Suprapubic skin (tissue), 4 donors: ENCODE results near the gene FBXO10. TPM values are rescaled to one million over a fixed set of nuclear protein-coding genes. Genes with fewer than 3 reads are reported as not detected.
A peak's percentile ranks its signal among the peaks of the same experiment; 100 is the strongest.
"Not testable (repeated sequence)": the region's sequence is repeated elsewhere in the genome, so short reads cannot be mapped to it uniquely, and the experiment has no call there.

Experiments
- DNase-seq, 2 donors: peaks; one replicate each; pipeline ENCODE4 v3.0.0-alpha.2; 2019; ENCODE audit warnings: low spot score in 2 of 2
- H3K27ac ChIP-seq: fragments of 200-600 bp; sonication (generic); one replicate; pipeline ENCODE4 v1.5.1; 2019
- H3K27me3 ChIP-seq: fragments of 200-600 bp; sonication (generic); one replicate; pipeline ENCODE4 v1.5.1; 2019
- H3K36me3 ChIP-seq: fragments of 200-600 bp; sonication (generic); one replicate; pipeline ENCODE4 v1.5.1; 2019
- H3K4me1 ChIP-seq: fragments of 200-600 bp; sonication (generic); one replicate; pipeline ENCODE4 v1.5.1; 2019
- H3K4me3 ChIP-seq: fragments of 200-600 bp; sonication (generic); one replicate; pipeline ENCODE4 v1.5.1; 2019; ENCODE audit warnings: mild to moderate bottlenecking
- H3K9me3 ChIP-seq: fragments of 200-600 bp; sonication (generic); one replicate; pipeline ENCODE4 v1.5.1; 2019
- EP300 ChIP-seq: sonication (generic); formaldehyde crosslinking; IDR thresholded peaks from one replicate; pipeline ENCODE4 v1.6.1; 2017; ENCODE audit warnings: antibody characterized with exemption
- POLR2A ChIP-seq, 2 donors: fragments of 450-650 bp; IDR thresholded peaks; one replicate each; pipeline ENCODE4 v1.6.1; 2017; ENCODE audit warnings: antibody characterized with exemption in 2 of 2, mild to moderate bottlenecking in 2 of 2, moderate library complexity in 2 of 2
- POLR2AphosphoS5 ChIP-seq, 3 donors: sonication (generic); formaldehyde crosslinking; IDR thresholded peaks; one replicate each; pipeline ENCODE4 v1.6.1; 2017; ENCODE audit warnings: antibody characterized with exemption in 3 of 3
- WGBS: methylation state at CpG from one replicate; pipeline ENCODE4 v1.1.5; 2018; 5-methylcytosine and 5-hydroxymethylcytosine counted together
- total RNA-seq, 4 donors: library from RNA; depleted of rRNA; stranded (reverse); fragments of >200 nt; gene quantifications; one replicate each; pipeline ENCODE4 v1.1.0, GENCODE V29; 2016
- TF ChIP-seq, protein P1 (sequence below), 2 donors: fragments of 200-600 bp in 1 of 2; fragments of 450-650 bp in 1 of 2; sonication (generic) in 1 of 2; IDR thresholded peaks; one replicate each; pipeline ENCODE4 v1.5.1; 2016 to 2019; ENCODE audit warnings: antibody characterized with exemption in 2 of 2, mild to moderate bottlenecking in 1 of 2, moderate library complexity in 1 of 2

FBXO10 gene
- total RNA-seq, 4 donors from 2014 or later = 2.7 to 4.7 (median 3.2) TPM

DNA sequence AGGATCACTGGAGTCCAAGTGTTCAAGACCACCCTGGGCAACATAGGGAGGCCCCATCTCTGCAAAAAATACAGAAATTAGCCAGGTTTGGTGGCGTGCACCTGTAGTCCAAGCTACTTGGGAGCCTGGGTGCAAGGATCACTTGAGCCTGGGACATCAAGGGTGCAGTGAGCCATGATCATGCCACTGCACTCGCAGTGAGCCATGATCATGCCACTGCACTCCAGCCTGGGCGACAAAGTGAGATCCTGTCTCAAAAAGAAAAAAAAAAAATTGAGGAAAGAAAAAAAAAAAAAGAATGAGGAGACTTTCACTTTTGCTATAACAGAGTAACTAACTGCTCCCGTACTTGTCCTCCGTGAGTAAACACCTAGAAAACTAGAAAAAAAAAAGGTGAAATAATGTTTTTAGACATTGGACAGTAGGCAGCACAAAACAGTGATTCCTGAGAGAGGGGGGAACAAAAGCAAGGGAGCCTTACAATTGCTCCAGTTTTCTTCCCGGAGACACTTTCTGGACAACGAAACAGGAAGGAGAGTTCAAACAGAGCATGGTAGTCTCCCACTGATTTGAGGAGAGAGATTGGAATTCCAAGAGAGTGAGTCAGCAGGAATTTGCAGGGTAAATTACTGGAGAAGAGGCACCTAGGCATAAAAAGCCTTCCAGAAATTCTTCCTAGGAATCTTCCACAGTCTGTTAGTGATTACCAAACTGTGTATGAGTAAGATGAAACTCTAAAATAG, 104.1 kb downstream of the FBXO10 start:
- Histone ChIP-seq H3K36me3 (no peaks in the 10 kb centered on the region), H3K4me1 (peaks cover 15% of the 10 kb centered on the region), H3K9me3 (peaks cover 6% of the 10 kb centered on the region), H3K27me3 (no peaks in the 10 kb centered on the region), H3K4me3 (peak overlapping the region; percentile 28), H3K27ac (peak overlapping the region; percentile 75)
- WGBS = 12% methylated on average over 7 of the region's 7 CpGs
- DNase-seq = no peak
- TF ChIP-seq POLR2AphosphoS5 (IDR thresholded peaks at IDR 0.05) = no peak
- TF ChIP-seq, protein P1, sequence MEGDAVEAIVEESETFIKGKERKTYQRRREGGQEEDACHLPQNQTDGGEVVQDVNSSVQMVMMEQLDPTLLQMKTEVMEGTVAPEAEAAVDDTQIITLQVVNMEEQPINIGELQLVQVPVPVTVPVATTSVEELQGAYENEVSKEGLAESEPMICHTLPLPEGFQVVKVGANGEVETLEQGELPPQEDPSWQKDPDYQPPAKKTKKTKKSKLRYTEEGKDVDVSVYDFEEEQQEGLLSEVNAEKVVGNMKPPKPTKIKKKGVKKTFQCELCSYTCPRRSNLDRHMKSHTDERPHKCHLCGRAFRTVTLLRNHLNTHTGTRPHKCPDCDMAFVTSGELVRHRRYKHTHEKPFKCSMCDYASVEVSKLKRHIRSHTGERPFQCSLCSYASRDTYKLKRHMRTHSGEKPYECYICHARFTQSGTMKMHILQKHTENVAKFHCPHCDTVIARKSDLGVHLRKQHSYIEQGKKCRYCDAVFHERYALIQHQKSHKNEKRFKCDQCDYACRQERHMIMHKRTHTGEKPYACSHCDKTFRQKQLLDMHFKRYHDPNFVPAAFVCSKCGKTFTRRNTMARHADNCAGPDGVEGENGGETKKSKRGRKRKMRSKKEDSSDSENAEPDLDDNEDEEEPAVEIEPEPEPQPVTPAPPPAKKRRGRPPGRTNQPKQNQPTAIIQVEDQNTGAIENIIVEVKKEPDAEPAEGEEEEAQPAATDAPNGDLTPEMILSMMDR (IDR thresholded peaks at IDR 0.05) = no peak
- no peak for TF ChIP-seq POLR2A (IDR thresholded peaks at IDR 0.05)
- TF ChIP-seq EP300 = no peak

DNA sequence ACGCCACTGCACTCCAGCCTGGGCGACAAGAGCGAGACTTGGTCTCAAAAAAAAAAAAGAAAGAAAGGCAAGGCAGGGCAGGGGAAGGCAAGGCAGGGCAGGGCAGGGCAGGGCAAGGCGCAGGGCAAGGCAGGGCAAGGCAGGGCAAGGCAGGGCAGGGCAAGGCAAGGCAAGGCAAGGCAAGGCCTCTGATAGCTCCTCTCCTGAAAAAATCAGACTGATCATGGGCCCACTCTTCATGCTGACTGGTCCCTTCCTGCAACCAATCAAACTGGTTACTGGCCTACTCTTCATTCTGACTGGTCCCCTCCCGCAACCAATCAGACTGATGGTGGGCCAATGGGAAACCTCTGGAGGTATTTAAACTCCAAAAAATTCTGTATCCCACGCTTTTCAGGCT, 107.6 kb downstream of the FBXO10 start:
- Histone ChIP-seq H3K27ac (no peak overlapping the region), H3K4me3 (no peak overlapping the region), H3K9me3 (no peaks in the 10 kb centered on the region), H3K4me1 (peaks cover 32% of the 10 kb centered on the region), H3K27me3 (no peaks in the 10 kb centered on the region), H3K36me3 (no peaks in the 10 kb centered on the region)
- WGBS = 92% methylated on average over 6 of the region's 6 CpGs
- DNase-seq = no peak
- no peak for TF ChIP-seq POLR2AphosphoS5 (IDR thresholded peaks at IDR 0.05)
- no peak for TF ChIP-seq POLR2A (IDR thresholded peaks at IDR 0.05)
- TF ChIP-seq, protein P1 (IDR thresholded peaks at IDR 0.05) = no peak
- no peak for TF ChIP-seq EP300

DNA sequence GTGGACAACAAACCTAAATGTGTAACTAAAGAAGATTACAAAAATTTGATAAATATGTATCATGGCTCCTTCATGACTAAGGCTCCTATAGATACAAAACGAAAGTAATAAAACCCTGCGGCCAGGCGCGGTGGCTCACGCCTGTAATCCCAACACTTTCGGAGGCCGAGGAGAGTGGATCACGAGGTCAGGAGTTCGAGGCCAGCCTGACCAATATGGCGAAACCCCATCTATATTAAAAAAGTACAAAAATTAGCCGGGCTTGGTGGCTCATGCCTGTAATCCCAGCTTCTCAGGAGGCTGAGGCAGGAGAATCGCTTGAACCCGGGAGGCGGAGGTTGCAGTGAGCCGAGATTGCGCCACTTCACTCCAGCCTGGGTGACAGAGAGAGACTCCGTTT, 108.7 kb downstream of the FBXO10 start:
- not testable (repeated sequence) for H3K9me3 ChIP-seq, DNase-seq, H3K36me3 ChIP-seq, H3K27ac ChIP-seq, H3K27me3 ChIP-seq, H3K4me3 ChIP-seq
- WGBS = 93% methylated on average over 17 of the region's 17 CpGs
- H3K4me1 ChIP-seq = peaks cover 39% of the 10 kb centered on the region

DNA sequence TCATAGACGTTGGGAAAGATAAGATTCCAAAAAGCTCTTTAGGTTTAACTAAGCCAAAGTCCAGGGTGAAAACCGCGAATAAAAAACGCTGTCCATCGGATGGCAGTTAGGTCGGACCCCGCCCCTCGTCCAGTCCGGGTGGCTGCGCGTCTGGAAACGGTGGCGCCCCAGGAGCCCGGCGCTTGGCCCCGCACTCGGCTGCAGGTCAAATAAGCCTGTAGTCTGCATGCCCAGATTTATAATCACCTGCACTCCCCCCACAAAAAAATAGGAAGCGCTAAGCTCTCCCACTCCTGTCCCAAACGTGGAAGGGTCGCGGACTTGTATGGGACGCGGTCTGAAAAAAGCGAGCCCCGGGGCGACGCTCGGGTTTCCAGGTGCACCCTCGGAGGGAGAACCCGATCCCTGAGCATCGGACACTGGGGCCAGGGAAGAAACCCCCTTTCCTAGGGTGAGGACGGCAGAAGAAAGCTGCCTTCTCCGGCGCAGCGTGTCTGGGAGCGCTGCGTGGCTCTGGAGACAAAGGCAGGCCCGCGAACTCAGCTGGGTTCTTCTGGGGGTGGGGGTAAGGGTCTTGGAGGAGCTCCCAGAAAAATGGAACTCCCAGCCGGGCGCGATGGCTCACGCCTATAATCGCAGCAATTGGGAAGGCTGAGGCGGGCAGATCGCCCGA, 110.0 kb downstream of the FBXO10 start:
- 0% methylated on average over 19 of the region's 47 CpGs for WGBS
- peaks cover 42% of the 10 kb centered on the region for H3K4me1 ChIP-seq
- H3K36me3 ChIP-seq = no peaks in the 10 kb centered on the region
- no peaks in the 10 kb centered on the region for H3K27me3 ChIP-seq
- H3K9me3 ChIP-seq = no peaks in the 10 kb centered on the region
- peak; percentile 86 to 90 for DNase-seq
- peak overlapping the region; percentile 79 for H3K4me3 ChIP-seq
- H3K27ac ChIP-seq = peak overlapping the region; percentile 98
- no peak for TF ChIP-seq EP300
- TF ChIP-seq POLR2A (IDR thresholded peaks at IDR 0.05) = no peak

DNA sequence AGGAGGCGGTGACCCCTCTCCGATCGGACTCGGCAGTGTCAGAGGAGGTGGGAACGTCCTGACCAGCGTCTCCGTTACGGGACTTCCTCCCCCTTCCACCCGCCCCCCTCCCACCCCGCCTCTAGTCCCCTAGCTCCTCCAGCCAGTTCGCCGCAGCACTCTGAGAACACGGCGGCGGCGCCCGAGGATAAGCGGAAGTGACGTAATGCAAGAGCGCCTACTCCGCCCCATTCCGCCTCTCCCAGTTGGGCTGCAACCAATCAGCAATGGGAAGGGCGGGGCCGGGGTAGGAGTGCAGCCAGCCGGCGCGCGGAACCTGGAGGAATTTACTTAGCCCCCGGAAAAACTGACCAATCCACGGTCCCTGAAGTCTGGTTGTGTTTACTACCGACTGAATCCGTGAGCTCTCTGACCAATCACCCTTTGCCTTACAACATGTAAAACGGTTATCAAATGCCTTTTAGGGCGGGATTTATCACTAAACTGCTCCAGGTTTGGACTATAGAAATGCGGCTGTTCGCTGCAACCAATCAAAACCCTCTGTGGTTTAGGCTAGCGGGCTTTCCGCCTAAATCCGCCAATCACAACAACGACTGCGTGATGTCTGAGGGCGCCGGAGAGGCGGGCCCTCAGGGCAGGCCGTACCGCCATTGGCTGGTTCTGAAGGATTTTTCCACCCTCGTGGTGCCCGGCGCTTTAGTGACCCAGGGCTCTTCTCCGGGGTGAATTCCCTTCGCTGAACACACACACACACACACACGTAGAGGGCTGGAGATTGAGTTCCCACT, 110.7 kb downstream of the FBXO10 start, which contains the start of gene ZBTB5:
Gene ZBTB5 (minus strand): TSS at position 202 of the 788 bp plus-strand sequence. CDS start 22,899 bp downstream, outside the sequence.
- H3K36me3 ChIP-seq = no peaks in the 10 kb centered on the region
- WGBS = 0% methylated on average over 24 of the region's 52 CpGs
- TF ChIP-seq POLR2AphosphoS5 (IDR thresholded peaks at IDR 0.05) (peak in 2 of 3 donors; percentile 11 to 66), POLR2A (IDR thresholded peaks at IDR 0.05) (no peak)
- peak within 1 kb of the TSS; percentile 98 for H3K27ac ChIP-seq
- H3K4me3 ChIP-seq = peak within 1 kb of the TSS; percentile 79
- no peaks in the 10 kb centered on the region for H3K9me3 ChIP-seq
- DNase-seq = peak; percentile 100
- no peaks in the 10 kb centered on the region for H3K27me3 ChIP-seq
- H3K4me1 ChIP-seq = peaks cover 42% of the 10 kb centered on the region

DNA sequence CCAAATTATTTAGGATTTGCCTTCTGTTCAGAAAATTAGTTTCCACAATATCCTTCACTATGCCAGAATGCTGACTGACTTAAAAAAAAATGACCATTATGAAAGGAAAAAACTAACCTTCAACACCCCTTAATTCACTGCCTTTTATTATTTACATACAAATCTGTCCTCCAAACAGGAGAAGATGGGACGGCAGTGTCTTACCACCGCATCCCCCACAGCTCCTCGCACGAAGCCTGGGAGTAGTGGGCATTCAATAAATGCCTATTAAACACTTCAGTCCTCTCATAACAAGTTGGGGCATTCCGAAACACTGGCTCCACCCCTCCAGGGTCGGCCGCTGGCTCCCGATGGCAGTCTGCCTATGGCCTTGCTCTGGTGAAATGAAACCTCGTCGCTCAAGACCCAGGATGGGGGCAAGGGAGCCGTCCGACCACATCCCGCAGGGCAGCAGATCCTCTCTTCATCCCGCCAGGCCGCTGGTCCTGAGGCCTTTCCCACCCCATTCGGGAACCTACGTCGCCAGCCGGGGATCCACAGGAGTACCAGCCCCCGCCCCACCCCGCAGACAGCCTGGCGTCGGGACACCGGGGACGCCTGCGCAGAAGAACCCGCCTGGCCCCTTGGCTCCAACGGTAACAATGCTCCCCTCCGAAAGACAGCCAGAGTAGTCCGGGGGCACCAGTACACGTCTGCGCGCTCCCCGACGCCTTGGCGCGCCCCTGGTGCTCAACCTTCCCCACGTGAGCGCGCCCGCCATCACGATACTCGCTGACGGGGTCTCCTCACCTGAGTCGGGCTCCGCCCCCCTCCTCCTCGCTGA, 111.5 kb downstream of the FBXO10 start:
- under 1% methylated on average over 37 of the region's 47 CpGs for WGBS
- no peaks in the 10 kb centered on the region for H3K27me3 ChIP-seq
- H3K4me1 ChIP-seq = peaks cover 42% of the 10 kb centered on the region
- H3K9me3 ChIP-seq = no peaks in the 10 kb centered on the region
- TF ChIP-seq POLR2AphosphoS5 (IDR thresholded peaks at IDR 0.05) = no peak
- TF ChIP-seq POLR2A (IDR thresholded peaks at IDR 0.05) = no peak
- TF ChIP-seq, protein P1 (IDR thresholded peaks at IDR 0.05) = no peak
- no peak for TF ChIP-seq EP300
- H3K4me3 ChIP-seq = peak overlapping the region; percentile 79
- DNase-seq = peak; percentile 88 to 92
- peak overlapping the region; percentile 98 for H3K27ac ChIP-seq
- H3K36me3 ChIP-seq = no peaks in the 10 kb centered on the region
